ENCODE data around the gene PLAGL1.

PLAGL1 gene

GRCh38 chr6:143949962-143950361 is 58.1 kb downstream of the PLAGL1 start:
- no peaks in the 10 kb centered on the region for H3K27me3 ChIP-seq
- H3K9me3 ChIP-seq: no peaks in the 10 kb centered on the region
- TF ChIP-seq CTCF (IDR thresholded peaks at IDR 0.05): no peak
- H3K36me3 ChIP-seq: peaks cover 22% of the 10 kb centered on the region
- H3K27ac ChIP-seq: no peak overlapping the region
- H3K4me1 ChIP-seq (ENCODE audit: control insufficient read depth in 1 of 2, insufficient read depth in 1 of 2, low read depth in 1 of 2, low read length in 1 of 2): no peaks in the 10 kb centered on the region
- no peak overlapping the region for H3K4me3 ChIP-seq (ENCODE audit: low read depth in 1 of 2, low read length in 1 of 2)

- H3K27me3 ChIP-seq: no peaks in the 10 kb centered on the region
- H3K9me3 ChIP-seq: no peaks in the 10 kb centered on the region
- H3K36me3 ChIP-seq: peaks cover 22% of the 10 kb centered on the region
- TF ChIP-seq CTCF (IDR thresholded peaks at IDR 0.05): no peak
- H3K27ac ChIP-seq: no peak overlapping the region
- no peak overlapping the region for H3K4me3 ChIP-seq (ENCODE audit: low read depth in 1 of 2, low read length in 1 of 2)
- no peaks in the 10 kb centered on the region for H3K4me1 ChIP-seq (ENCODE audit: control insufficient read depth in 1 of 2, insufficient read depth in 1 of 2, low read depth in 1 of 2, low read length in 1 of 2)
Observed at GRCh38 chr6:143949535-143949934, 58.5 kb downstream of the PLAGL1 start.

- no peak for TF ChIP-seq CTCF (IDR thresholded peaks at IDR 0.05)
- no peaks in the 10 kb centered on the region for H3K9me3 ChIP-seq
- peaks cover 22% of the 10 kb centered on the region for H3K36me3 ChIP-seq
- H3K4me1 ChIP-seq (ENCODE audit: control insufficient read depth in 1 of 2, insufficient read depth in 1 of 2, low read depth in 1 of 2, low read length in 1 of 2): no peaks in the 10 kb centered on the region
- H3K4me3 ChIP-seq (ENCODE audit: low read depth in 1 of 2, low read length in 1 of 2): no peak overlapping the region
- H3K27me3 ChIP-seq: no peaks in the 10 kb centered on the region
- no peak overlapping the region for H3K27ac ChIP-seq
Observed at GRCh38 chr6:143948208-143948607, 59.9 kb downstream of the PLAGL1 start.

GRCh38 chr6:143941852-143942627 is 66.0 kb downstream of the PLAGL1 start:
- TF ChIP-seq CTCF (IDR thresholded peaks at IDR 0.05): no peak
- H3K27me3 ChIP-seq: no peaks in the 10 kb centered on the region
- peaks cover 7% of the 10 kb centered on the region for H3K36me3 ChIP-seq
- H3K4me1 ChIP-seq (ENCODE audit: control insufficient read depth in 1 of 2, insufficient read depth in 1 of 2, low read depth in 1 of 2, low read length in 1 of 2): peaks cover 0 to 4% of the 10 kb centered on the region in 2 experiments
- no peak overlapping the region for H3K4me3 ChIP-seq (ENCODE audit: low read depth in 1 of 2, low read length in 1 of 2)
- no peaks in the 10 kb centered on the region for H3K9me3 ChIP-seq
- H3K27ac ChIP-seq: no peak overlapping the region

- Histone ChIP-seq H3K4me1 (ENCODE audit: control insufficient read depth in 1 of 2, insufficient read depth in 1 of 2, low read depth in 1 of 2, low read length in 1 of 2) (peaks cover 0 to 4% of the 10 kb centered on the region in 2 experiments), H3K9me3 (no peaks in the 10 kb centered on the region), H3K36me3 (peaks cover 7% of the 10 kb centered on the region)
Observed at GRCh38 chr6:143940011-143940597, 68.0 kb downstream of the PLAGL1 start.

More at GRCh38 chr6:143940011-143940597, 68.0 kb downstream of the PLAGL1 start:
- Histone ChIP-seq H3K4me3 (ENCODE audit: low read depth in 1 of 2, low read length in 1 of 2) (no peak overlapping the region), H3K27ac (no peak overlapping the region), H3K27me3 (no peaks in the 10 kb centered on the region)
- peak; percentile 27 for TF ChIP-seq CTCF (IDR thresholded peaks at IDR 0.05)
